Gastrocnemius medialis (tissue), 4 donors: Measurements from ENCODE around the gene UPF1. TPM values are rescaled to one million over a fixed set of nuclear protein-coding genes. Genes with fewer than 3 reads are reported as not detected.
A peak's percentile ranks its signal among the peaks of the same experiment; 100 is the strongest.

Source experiments
- ATAC-seq, 2 donors: fragments of 150-250 bp; one replicate each; pipeline ENCODE4 v1.9.1; 2016
- DNase-seq, 2 donors: peaks; one replicate each; pipeline ENCODE4 v3.0.0-alpha.2; 2019
- H3K27ac ChIP-seq, 4 donors: fragments of 200-600 bp; sonication (generic); 1 replicate in 1 of 4; 2 replicates in 3 of 4; pipeline ENCODE4 v1.5.1; 2016 to 2018; ENCODE audit warnings: mild to moderate bottlenecking in 2 of 4, moderate library complexity in 1 of 4
- H3K27me3 ChIP-seq, 3 donors: fragments of 200-600 bp; sonication (generic) in 2 of 3; 1 replicate in 1 of 3; 2 replicates in 2 of 3; pipeline versions ENCODE4 v1.5.1 to v1.6.0; 2016 to 2019; ENCODE audit warnings: mild to moderate bottlenecking in 1 of 3, moderate library complexity in 1 of 3
- H3K36me3 ChIP-seq, 2 donors: fragments of 200-600 bp; sonication (generic) in 1 of 2; one replicate each; pipeline ENCODE4 v1.5.1; 2017 to 2018
- H3K4me1 ChIP-seq, 2 donors: fragments of 200-600 bp; sonication (generic) in 1 of 2; one replicate each; pipeline ENCODE4 v1.5.1; 2016 to 2017; ENCODE audit warnings: mild to moderate bottlenecking in 2 of 2
- H3K4me3 ChIP-seq, 4 donors: fragments of 200-600 bp; sonication (generic) in 3 of 4; 1 replicate in 1 of 4; 2 replicates in 3 of 4; pipeline ENCODE4 v1.5.1; 2016 to 2019; ENCODE audit warnings: mild to moderate bottlenecking in 2 of 4
- H3K9me3 ChIP-seq, 3 donors: fragments of 200-600 bp; sonication (generic) in 2 of 3; 1 replicate in 1 of 3; 2 replicates in 2 of 3; pipeline ENCODE4 v1.5.1; 2016 to 2019
- POLR2A ChIP-seq, 2 donors: fragments of 450-650 bp; IDR thresholded peaks; one replicate each; pipeline ENCODE4 v1.6.1; 2017; ENCODE audit warnings: antibody characterized with exemption in 2 of 2, mild to moderate bottlenecking in 2 of 2, moderate library complexity in 2 of 2
- in situ Hi-C, 4 donors: fragments of 200-750 bp; cut with MboI; loops; one replicate each; pipeline versions ENCODE4 v1.15.0 to v1.8.0; 2017; ENCODE audit warnings: low sequenced_read_pairs in 4 of 4
- intact Hi-C: fragments of 100-400 bp; cut with DNase I; formaldehyde crosslinking; loops from one replicate; pipeline ENCODE4 v1.15.1; 2023; ENCODE audit warnings: low total_unique reads
- total RNA-seq, 4 donors: library from RNA; depleted of rRNA; stranded (reverse); fragments of >200 nt; gene quantifications; one replicate each; pipeline versions ENCODE4 v1.1.0 to v1.2.3, GENCODE V29; 2016
- TF ChIP-seq, protein P1 (sequence below), 5 experiments: fragments of 450-650 bp in 3 of 5; fragments of 200-600 bp in 2 of 5; sonication (generic) in 2 of 5; IDR thresholded peaks in 4 of 5; conservative IDR thresholded peaks in 1 of 5; 1 replicate in 4 of 5; 2 replicates in 1 of 5; pipeline ENCODE4 v1.5.1; 2016 to 2019; ENCODE audit warnings: antibody characterized with exemption in 5 of 5, mild to moderate bottlenecking in 3 of 5, moderate library complexity in 3 of 5

The UPF1 gene
- total RNA-seq, 4 donors from 2014 or later = 26.0 to 64.9 (median 46.4) TPM

DNA sequence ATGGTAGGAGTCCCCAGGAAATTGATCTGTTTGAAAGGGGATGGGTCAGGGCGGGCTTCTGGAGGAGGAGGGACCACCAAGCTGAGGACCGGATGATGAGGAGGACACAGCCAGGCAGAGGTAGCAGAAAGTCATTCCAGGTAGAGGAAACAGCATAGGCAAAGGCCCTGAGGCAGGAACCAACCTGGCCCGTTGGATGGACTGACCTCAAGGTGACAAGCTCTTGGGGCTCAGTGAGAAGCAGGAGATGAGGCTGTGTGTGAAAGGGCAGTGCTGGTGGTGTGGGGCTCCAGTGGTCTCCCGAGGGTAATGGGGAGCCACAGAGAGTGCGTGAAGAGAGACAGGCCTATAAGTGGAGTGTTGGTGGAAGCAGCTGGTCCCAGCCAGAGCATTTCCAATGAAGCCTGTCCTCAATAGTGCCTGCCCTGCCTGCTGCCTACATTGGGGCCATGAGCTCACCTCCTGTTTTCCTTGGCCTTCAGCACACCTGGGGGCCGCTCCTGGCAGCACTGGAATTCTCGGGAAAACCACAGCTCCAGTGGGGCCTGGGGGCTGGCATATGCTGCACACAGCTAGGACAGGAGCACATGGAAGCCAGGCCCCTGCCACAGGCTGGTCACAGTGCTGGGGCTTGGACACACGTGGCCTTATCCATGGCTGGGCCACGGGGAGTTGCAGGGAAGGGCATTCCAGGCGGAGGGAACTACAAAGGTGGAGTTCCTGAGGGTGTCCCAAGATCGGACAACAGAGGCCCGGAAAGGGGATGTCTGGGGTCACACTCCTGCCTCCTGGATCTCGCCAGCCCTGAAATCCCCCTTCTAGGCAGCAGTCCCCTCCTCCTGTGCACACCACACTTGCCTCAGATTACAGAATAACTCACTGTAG, 38.4 kb upstream of the UPF1 start:
- no peaks in the 10 kb centered on the region for H3K36me3 ChIP-seq
- no peaks in the 10 kb centered on the region for H3K9me3 ChIP-seq
- ATAC-seq (no peak), DNase-seq (no peak)
- TF ChIP-seq, protein P1, sequence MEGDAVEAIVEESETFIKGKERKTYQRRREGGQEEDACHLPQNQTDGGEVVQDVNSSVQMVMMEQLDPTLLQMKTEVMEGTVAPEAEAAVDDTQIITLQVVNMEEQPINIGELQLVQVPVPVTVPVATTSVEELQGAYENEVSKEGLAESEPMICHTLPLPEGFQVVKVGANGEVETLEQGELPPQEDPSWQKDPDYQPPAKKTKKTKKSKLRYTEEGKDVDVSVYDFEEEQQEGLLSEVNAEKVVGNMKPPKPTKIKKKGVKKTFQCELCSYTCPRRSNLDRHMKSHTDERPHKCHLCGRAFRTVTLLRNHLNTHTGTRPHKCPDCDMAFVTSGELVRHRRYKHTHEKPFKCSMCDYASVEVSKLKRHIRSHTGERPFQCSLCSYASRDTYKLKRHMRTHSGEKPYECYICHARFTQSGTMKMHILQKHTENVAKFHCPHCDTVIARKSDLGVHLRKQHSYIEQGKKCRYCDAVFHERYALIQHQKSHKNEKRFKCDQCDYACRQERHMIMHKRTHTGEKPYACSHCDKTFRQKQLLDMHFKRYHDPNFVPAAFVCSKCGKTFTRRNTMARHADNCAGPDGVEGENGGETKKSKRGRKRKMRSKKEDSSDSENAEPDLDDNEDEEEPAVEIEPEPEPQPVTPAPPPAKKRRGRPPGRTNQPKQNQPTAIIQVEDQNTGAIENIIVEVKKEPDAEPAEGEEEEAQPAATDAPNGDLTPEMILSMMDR (IDR thresholded peaks at IDR 0.05 in 4 of 5, conservative IDR thresholded peaks at IDR 0.05 in 1 of 5) = no peak
- no peak for TF ChIP-seq POLR2A (IDR thresholded peaks at IDR 0.05)
- no peak overlapping the region for H3K27ac ChIP-seq
- intact Hi-C loops (no loop called here), in situ Hi-C loops (no loop called here)
- no peak overlapping the region for H3K4me3 ChIP-seq
- H3K4me1 ChIP-seq = peaks cover 4 to 23% of the 10 kb centered on the region in 2 donors
- peaks cover 65 to 68% (median 66%) of the 10 kb centered on the region in 3 donors for H3K27me3 ChIP-seq

DNA sequence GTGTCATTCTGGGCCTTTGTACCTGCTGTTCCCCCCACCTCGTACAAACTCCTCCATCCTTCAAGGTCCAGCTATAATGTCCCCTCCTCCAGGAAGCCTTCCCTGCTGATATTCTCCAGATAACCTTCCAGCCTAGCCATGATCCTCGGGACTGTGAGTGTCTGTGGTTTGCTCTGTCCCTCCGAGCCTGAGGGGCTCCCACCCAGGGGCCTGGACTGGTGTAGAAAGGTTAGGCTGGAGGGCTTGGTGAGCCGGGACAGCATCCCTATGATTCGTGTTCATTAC, 37.8 kb upstream of the UPF1 start:
- peaks cover 2 to 20% of the 10 kb centered on the region in 2 donors for H3K4me1 ChIP-seq
- no peak for DNase-seq
- intact Hi-C loops = no loop called here
- TF ChIP-seq, protein P1 (IDR thresholded peaks at IDR 0.05 in 4 of 5, conservative IDR thresholded peaks at IDR 0.05 in 1 of 5) = no peak
- no peak for TF ChIP-seq POLR2A (IDR thresholded peaks at IDR 0.05)
- no peak for ATAC-seq
- H3K27me3 ChIP-seq = peaks cover 60 to 68% (median 61%) of the 10 kb centered on the region in 3 donors
- H3K9me3 ChIP-seq = no peaks in the 10 kb centered on the region
- H3K4me3 ChIP-seq = no peak overlapping the region
- H3K36me3 ChIP-seq = no peaks in the 10 kb centered on the region
- no peak overlapping the region for H3K27ac ChIP-seq
- in situ Hi-C loops = no loop called here

DNA sequence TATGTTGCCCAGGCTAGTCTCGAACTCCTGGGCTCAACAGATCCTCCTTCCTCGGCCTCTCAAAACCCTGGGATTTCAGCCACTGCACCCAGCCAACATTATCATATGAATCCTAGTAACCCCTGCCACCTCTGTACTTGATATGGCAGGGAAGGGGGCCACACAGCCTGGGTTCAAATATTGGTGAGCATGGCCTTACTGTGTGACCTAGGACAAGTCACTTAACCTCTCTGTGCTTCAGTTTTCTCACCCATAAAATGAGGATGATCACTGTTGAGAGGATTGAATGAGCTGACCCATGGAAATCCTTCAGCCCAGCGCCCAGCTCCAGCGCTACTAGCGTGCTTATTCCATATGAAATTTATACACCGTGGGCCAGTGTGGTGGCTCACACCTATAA, 37.1 kb upstream of the UPF1 start:
- intact Hi-C loops (no loop called here), in situ Hi-C loops (no loop called here)
- no peaks in the 10 kb centered on the region for H3K9me3 ChIP-seq
- DNase-seq (no peak), ATAC-seq (no peak)
- H3K27ac ChIP-seq = no peak overlapping the region
- H3K27me3 ChIP-seq = peaks cover 53 to 61% (median 54%) of the 10 kb centered on the region in 3 donors
- H3K4me1 ChIP-seq = peaks cover 0 to 15% of the 10 kb centered on the region in 2 donors
- TF ChIP-seq, protein P1 (IDR thresholded peaks at IDR 0.05 in 4 of 5, conservative IDR thresholded peaks at IDR 0.05 in 1 of 5) = no peak
- TF ChIP-seq POLR2A (IDR thresholded peaks at IDR 0.05) = no peak
- no peaks in the 10 kb centered on the region for H3K36me3 ChIP-seq
- no peak overlapping the region for H3K4me3 ChIP-seq

DNA sequence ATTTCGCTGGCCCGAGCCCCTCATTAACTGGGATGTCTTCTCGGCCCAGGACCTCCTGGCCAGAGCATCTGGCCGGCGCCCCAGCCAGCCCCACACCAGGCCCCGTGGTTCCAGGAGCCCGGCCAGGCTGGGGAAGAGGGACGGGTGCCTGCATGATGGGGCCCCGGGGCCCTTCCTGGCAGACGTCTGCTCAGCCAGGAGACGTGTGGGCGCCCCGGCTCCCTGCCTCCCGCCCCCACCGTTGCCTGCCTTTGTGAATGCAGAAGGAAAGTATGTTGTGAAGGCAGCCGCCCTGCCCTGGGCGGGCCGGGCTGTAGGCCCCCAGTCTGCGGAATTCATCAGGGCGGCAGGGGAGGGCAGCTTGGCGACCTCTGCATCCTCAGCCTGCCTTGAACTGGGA, 36.2 kb upstream of the UPF1 start:
- H3K4me3 ChIP-seq = no peak overlapping the region
- DNase-seq = no peak
- peaks cover 0 to 7% of the 10 kb centered on the region in 2 donors for H3K4me1 ChIP-seq
- H3K9me3 ChIP-seq = no peaks in the 10 kb centered on the region
- peak in 1 of 2 donors; percentile 24 for ATAC-seq
- no peak overlapping the region for H3K27ac ChIP-seq
- no peaks in the 10 kb centered on the region for H3K36me3 ChIP-seq
- TF ChIP-seq, protein P1 (IDR thresholded peaks at IDR 0.05 in 4 of 5, conservative IDR thresholded peaks at IDR 0.05 in 1 of 5) = no peak
- TF ChIP-seq POLR2A (IDR thresholded peaks at IDR 0.05) = no peak
- H3K27me3 ChIP-seq = peaks cover 45 to 53% (median 45%) of the 10 kb centered on the region in 3 donors
- intact Hi-C loops (no loop called here), in situ Hi-C loops (no loop called here)
